ENCODE data around the gene HK1. TPM values are rescaled to one million over a fixed set of nuclear protein-coding genes. Genes with fewer than 3 reads are reported as not detected.

HK1 gene
- polyA plus RNA-seq, 4 donors, result 3.8 to 21.8 (median 9.1) TPM

- no peak for FAIRE-seq
- peaks cover 0 to 10% (median 3%) of the 10 kb centered on the region in 3 donors for H3K4me1 ChIP-seq (ENCODE audit: control insufficient read depth in 3 of 3, insufficient read depth in 2 of 3, low read depth in 1 of 3, low read length in 2 of 3)
- no peaks in the 10 kb centered on the region for H3K27me3 ChIP-seq (ENCODE audit: control insufficient read depth in 3 of 3, insufficient read depth in 3 of 3, low read length in 3 of 3)
- H3K36me3 ChIP-seq (ENCODE audit: control insufficient read depth in 3 of 3, insufficient read depth in 2 of 3, low read depth in 1 of 3, low read length in 3 of 3), result peaks cover 0 to 7% (median 0%) of the 10 kb centered on the region in 3 donors
- no peak overlapping the region for H3K27ac ChIP-seq (ENCODE audit: low read depth in 1 of 3, low read length in 2 of 3)
- no peaks in the 10 kb centered on the region for H3K9me3 ChIP-seq (ENCODE audit: control insufficient read depth in 2 of 2, insufficient read depth in 1 of 2, low read depth in 1 of 2, low read length in 1 of 2)
- no peak for DNase-seq
- no peak overlapping the region for H3K4me3 ChIP-seq (ENCODE audit: low read depth in 1 of 3, low read length in 3 of 3)
- WGBS, 3 donors, result 97 to 98% (median 98%) methylated on average over 4 of the region's 4 CpGs
Observed at GRCh38 chr10:69343905-69344304, 65.6 kb downstream of the HK1 start.

DNA sequence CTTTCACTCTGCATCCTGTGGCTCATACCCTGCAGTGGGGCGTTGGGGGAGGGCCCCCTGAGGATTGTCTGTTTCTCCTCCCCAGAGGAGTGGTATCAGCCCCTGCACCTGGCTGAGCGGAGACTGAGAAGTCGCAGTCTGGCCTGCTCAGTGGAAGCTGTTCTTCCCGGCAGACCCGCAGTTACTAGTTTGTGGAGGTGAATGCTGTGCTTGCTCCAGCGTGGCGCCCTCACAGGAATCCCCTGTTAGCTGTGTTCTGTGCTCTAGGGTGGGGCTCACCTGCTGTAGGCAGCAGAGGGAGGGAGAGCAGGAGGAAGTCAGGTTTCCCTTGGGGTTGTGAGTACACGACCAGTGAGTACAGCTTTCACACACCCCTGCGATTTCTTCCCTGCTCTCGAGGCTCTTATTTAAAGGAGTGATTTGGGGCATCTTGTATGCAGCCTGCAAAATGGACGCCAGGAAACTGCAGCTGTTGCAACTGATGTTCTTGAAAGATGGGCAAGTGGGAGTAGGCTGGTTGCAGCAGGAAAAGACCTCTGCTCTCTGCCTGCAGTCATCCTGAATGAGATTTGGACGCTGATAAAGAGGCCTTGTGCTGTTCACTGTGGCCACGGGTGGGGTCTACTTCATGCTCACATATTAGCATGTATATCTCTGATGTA lies 66.4 kb downstream of the HK1 start:
- Histone ChIP-seq H3K4me3 (ENCODE audit: low read depth in 1 of 3, low read length in 3 of 3) (no peak overlapping the region), H3K27ac (ENCODE audit: low read depth in 1 of 3, low read length in 2 of 3) (no peak overlapping the region)

DNA sequence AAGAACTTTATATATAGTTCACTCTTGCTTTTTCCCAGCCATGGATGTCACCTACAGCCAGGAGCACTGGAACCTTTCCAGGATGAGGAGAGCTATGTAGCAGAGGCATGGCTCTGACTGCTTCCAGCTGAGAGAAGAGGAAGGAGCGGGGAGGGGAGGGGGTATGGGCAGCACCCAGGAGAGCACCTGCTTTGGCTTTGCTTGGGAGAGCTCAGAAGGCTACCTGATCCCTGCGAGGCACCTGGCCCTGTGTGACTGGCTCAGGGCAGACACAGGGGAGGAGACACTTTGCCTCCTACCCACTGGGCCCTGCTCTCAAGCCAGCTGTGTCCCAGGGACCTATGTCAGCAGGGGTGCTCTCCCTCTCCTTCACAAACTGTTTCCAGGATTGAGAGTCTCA lies 67.1 kb downstream of the HK1 start:
- H3K9me3 ChIP-seq (ENCODE audit: control insufficient read depth in 2 of 2, insufficient read depth in 1 of 2, low read depth in 1 of 2, low read length in 1 of 2), result no peaks in the 10 kb centered on the region
- peaks cover 0 to 12% (median 0%) of the 10 kb centered on the region in 3 donors for H3K36me3 ChIP-seq (ENCODE audit: control insufficient read depth in 3 of 3, insufficient read depth in 2 of 3, low read depth in 1 of 3, low read length in 3 of 3)
- no peak overlapping the region for H3K27ac ChIP-seq (ENCODE audit: low read depth in 1 of 3, low read length in 2 of 3)
- no peaks in the 10 kb centered on the region for H3K27me3 ChIP-seq (ENCODE audit: control insufficient read depth in 3 of 3, insufficient read depth in 3 of 3, low read length in 3 of 3)
- DNase-seq (no peak), FAIRE-seq (no peak)
- 14 to 60% (median 43%) methylated on average over 2 of the region's 2 CpGs for WGBS, 3 donors
- no peak overlapping the region for H3K4me3 ChIP-seq (ENCODE audit: low read depth in 1 of 3, low read length in 3 of 3)
- H3K4me1 ChIP-seq (ENCODE audit: control insufficient read depth in 3 of 3, insufficient read depth in 2 of 3, low read depth in 1 of 3, low read length in 2 of 3), result peaks cover 0 to 10% (median 6%) of the 10 kb centered on the region in 3 donors

More for the DNA sequence above, 66.4 kb downstream of the HK1 start:
- Histone ChIP-seq H3K27me3 (ENCODE audit: control insufficient read depth in 3 of 3, insufficient read depth in 3 of 3, low read length in 3 of 3) (no peaks in the 10 kb centered on the region), H3K9me3 (ENCODE audit: control insufficient read depth in 2 of 2, insufficient read depth in 1 of 2, low read depth in 1 of 2, low read length in 1 of 2) (no peaks in the 10 kb centered on the region), H3K36me3 (ENCODE audit: control insufficient read depth in 3 of 3, insufficient read depth in 2 of 3, low read depth in 1 of 3, low read length in 3 of 3) (peaks cover 0 to 10% (median 0%) of the 10 kb centered on the region in 3 donors), H3K4me1 (ENCODE audit: control insufficient read depth in 3 of 3, insufficient read depth in 2 of 3, low read depth in 1 of 3, low read length in 2 of 3) (peaks cover 0 to 10% (median 6%) of the 10 kb centered on the region in 3 donors)
- no peak for FAIRE-seq
- no peak for DNase-seq
- WGBS, 3 donors, result 57 to 63% (median 60%) methylated on average over 13 of the region's 13 CpGs

DNA sequence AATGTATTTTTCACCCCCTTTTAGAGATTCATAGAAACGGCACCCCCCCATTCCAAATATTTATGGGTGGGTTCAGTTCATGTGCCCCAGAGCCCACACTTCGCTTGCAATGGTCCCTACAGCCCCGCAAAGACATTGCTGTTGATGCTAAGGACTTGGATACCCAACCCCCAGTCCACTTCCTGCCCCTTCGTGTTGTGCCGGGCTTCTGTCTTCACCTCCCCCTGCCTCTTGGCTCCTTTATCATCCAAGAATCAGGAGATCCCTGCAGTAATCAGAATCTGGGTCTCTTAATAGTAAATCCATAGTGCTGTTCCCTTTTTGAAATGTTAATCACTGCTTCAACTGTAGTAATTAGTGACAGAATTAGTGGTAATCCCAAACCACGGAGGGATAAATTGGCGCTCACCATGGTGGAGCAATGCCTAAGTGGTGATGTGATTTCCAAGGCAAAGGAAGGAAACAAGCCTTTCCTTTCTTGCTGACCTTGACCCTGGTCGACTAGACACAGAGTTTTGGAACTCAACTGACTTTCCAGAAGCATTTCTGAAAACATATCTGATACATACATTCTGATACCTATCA lies 67.7 kb downstream of the HK1 start:
- peaks cover 0 to 10% (median 6%) of the 10 kb centered on the region in 3 donors for H3K4me1 ChIP-seq (ENCODE audit: control insufficient read depth in 3 of 3, insufficient read depth in 2 of 3, low read depth in 1 of 3, low read length in 2 of 3)
- no peaks in the 10 kb centered on the region for H3K9me3 ChIP-seq (ENCODE audit: control insufficient read depth in 2 of 2, insufficient read depth in 1 of 2, low read depth in 1 of 2, low read length in 1 of 2)
- no peak overlapping the region for H3K27ac ChIP-seq (ENCODE audit: low read depth in 1 of 3, low read length in 2 of 3)
- no peak overlapping the region for H3K4me3 ChIP-seq (ENCODE audit: low read depth in 1 of 3, low read length in 3 of 3)
- WGBS, 3 donors, result 57 to 84% (median 80%) methylated on average over 8 of the region's 8 CpGs
- no peak for FAIRE-seq
- no peaks in the 10 kb centered on the region for H3K27me3 ChIP-seq (ENCODE audit: control insufficient read depth in 3 of 3, insufficient read depth in 3 of 3, low read length in 3 of 3)
- DNase-seq, result no peak
- H3K36me3 ChIP-seq (ENCODE audit: control insufficient read depth in 3 of 3, insufficient read depth in 2 of 3, low read depth in 1 of 3, low read length in 3 of 3), result peaks cover 0 to 12% (median 0%) of the 10 kb centered on the region in 3 donors

DNA sequence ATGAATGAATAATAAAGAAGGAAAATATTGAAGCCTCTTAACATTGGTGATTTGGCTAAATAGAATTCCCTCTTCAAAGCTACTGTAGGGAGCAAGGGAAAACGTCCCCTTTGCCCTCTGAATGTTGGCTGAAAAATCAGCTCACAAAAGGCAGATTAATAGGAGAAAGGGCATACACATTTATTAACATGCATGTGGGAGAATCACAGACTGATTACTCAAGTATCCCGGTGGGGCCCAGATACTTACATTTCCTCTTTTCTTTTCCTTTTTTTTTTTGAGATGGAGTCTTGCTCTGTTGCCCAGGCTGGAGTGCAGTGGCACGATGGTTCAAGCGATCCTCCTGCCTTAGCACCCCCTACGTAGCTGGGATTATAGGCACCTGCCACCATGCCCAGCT lies 68.5 kb downstream of the HK1 start:
- Histone ChIP-seq H3K9me3 (ENCODE audit: control insufficient read depth in 2 of 2, insufficient read depth in 1 of 2, low read depth in 1 of 2, low read length in 1 of 2) (no peaks in the 10 kb centered on the region), H3K27ac (ENCODE audit: low read depth in 1 of 3, low read length in 2 of 3) (no peak overlapping the region), H3K36me3 (ENCODE audit: control insufficient read depth in 3 of 3, insufficient read depth in 2 of 3, low read depth in 1 of 3, low read length in 3 of 3) (peaks cover 0 to 12% (median 0%) of the 10 kb centered on the region in 3 donors), H3K27me3 (ENCODE audit: control insufficient read depth in 3 of 3, insufficient read depth in 3 of 3, low read length in 3 of 3) (no peaks in the 10 kb centered on the region), H3K4me1 (ENCODE audit: control insufficient read depth in 3 of 3, insufficient read depth in 2 of 3, low read depth in 1 of 3, low read length in 2 of 3) (peaks cover 0 to 10% (median 6%) of the 10 kb centered on the region in 3 donors), H3K4me3 (ENCODE audit: low read depth in 1 of 3, low read length in 3 of 3) (no peak overlapping the region)
- FAIRE-seq (no peak), DNase-seq (no peak)
- WGBS, 3 donors, result 82 to 93% (median 90%) methylated on average over 5 of the region's 5 CpGs

DNA sequence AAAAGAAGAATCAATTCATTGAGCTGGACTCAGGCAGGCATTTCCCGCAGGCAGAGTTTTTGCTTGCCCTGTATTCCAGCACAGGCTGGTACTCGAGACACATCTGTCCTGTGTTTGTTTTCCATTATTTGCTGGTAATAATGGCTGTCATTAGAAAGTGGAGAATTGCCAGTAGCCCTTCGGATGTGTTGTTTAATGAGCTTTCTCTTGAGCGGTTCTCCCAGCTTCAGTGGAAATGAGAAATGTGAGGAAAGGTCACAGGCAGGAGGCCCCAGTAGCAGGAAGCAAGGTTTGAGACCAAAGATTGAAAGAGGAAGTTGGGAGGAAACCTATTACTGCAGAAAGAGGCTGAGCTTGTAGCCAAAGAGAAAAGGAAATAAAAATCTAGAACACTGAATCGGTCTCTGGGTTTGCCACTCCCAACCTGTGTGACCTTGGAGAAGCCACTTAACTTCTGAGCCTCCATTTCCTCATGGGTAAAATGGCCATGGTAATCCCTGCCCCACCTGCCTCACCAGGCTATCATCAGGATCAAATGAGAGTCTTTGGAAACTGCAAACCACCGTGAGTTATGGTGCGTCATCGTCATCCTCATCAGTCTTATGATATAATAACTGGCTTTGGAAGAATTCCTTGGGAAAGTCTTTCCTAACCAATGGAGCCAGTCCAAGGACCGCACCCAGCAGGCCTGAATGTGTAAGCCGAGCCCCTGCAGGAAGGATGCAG lies 70.7 kb downstream of the HK1 start:
- 42 to 52% (median 49%) methylated on average over 10 of the region's 10 CpGs for WGBS, 3 donors
- Histone ChIP-seq H3K36me3 (ENCODE audit: control insufficient read depth in 3 of 3, insufficient read depth in 2 of 3, low read depth in 1 of 3, low read length in 3 of 3) (peaks cover 0 to 12% (median 0%) of the 10 kb centered on the region in 3 donors), H3K4me1 (ENCODE audit: control insufficient read depth in 3 of 3, insufficient read depth in 2 of 3, low read depth in 1 of 3, low read length in 2 of 3) (peaks cover 0 to 10% (median 6%) of the 10 kb centered on the region in 3 donors), H3K9me3 (ENCODE audit: control insufficient read depth in 2 of 2, insufficient read depth in 1 of 2, low read depth in 1 of 2, low read length in 1 of 2) (no peaks in the 10 kb centered on the region), H3K27me3 (ENCODE audit: control insufficient read depth in 3 of 3, insufficient read depth in 3 of 3, low read length in 3 of 3) (no peaks in the 10 kb centered on the region), H3K27ac (ENCODE audit: low read depth in 1 of 3, low read length in 2 of 3) (peak overlapping the region in 2 of 3 donors; percentile 35 to 69), H3K4me3 (ENCODE audit: low read depth in 1 of 3, low read length in 3 of 3) (no peak overlapping the region)
- peak in 1 of 2 donors; percentile 49 for DNase-seq
- FAIRE-seq, result no peak

DNA sequence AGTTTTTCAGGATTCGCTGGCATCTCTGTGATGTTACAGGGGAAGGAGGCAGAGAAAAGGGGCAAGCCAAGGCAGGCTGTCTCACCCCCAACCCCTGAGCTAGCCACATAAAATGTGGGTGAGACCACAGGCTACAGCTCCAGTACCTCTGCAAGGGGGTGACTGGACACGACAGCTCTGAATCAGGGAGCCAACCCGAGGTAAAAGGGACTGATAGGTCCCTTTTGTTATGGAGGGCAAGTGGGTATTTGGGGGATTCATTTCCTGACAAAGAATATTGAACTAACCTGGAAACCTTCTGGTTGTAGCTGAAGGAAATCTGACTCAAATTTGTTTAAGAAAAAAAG lies 71.2 kb downstream of the HK1 start:
- WGBS, 3 donors, result 85 to 94% (median 93%) methylated on average over 3 of the region's 3 CpGs
- no peaks in the 10 kb centered on the region for H3K27me3 ChIP-seq (ENCODE audit: control insufficient read depth in 3 of 3, insufficient read depth in 3 of 3, low read length in 3 of 3)
- H3K4me1 ChIP-seq (ENCODE audit: control insufficient read depth in 3 of 3, insufficient read depth in 2 of 3, low read depth in 1 of 3, low read length in 2 of 3), result peaks cover 0 to 10% (median 6%) of the 10 kb centered on the region in 3 donors
- no peaks in the 10 kb centered on the region for H3K9me3 ChIP-seq (ENCODE audit: control insufficient read depth in 2 of 2, insufficient read depth in 1 of 2, low read depth in 1 of 2, low read length in 1 of 2)
- no peak overlapping the region for H3K4me3 ChIP-seq (ENCODE audit: low read depth in 1 of 3, low read length in 3 of 3)
- peak overlapping the region in 2 of 3 donors; percentile 9 to 69 for H3K27ac ChIP-seq (ENCODE audit: low read depth in 1 of 3, low read length in 2 of 3)
- DNase-seq, result no peak
- peaks cover 0 to 12% (median 0%) of the 10 kb centered on the region in 3 donors for H3K36me3 ChIP-seq (ENCODE audit: control insufficient read depth in 3 of 3, insufficient read depth in 2 of 3, low read depth in 1 of 3, low read length in 3 of 3)
- no peak for FAIRE-seq

DNA sequence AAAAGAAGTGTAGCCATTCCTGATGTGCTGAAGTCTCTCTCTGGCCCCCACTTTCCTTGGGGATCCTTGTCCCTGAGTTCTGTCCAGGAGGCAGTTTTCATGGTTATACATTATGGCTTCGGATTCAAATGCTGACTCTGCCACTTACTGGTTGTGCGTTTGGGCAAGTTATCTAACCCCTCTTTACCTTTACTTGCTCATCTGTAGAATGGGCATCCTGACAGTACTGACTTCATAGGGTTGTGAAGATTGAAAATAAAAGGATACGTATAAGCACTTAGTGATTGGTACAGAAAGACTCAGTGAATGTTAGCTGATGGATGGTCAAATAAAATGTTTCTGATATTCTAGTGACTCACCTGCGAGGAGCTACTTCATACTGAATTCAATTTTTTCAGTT lies 73.3 kb downstream of the HK1 start:
- DNase-seq (no peak), FAIRE-seq (no peak)
- Histone ChIP-seq H3K9me3 (ENCODE audit: control insufficient read depth in 2 of 2, insufficient read depth in 1 of 2, low read depth in 1 of 2, low read length in 1 of 2) (no peaks in the 10 kb centered on the region), H3K27ac (ENCODE audit: low read depth in 1 of 3, low read length in 2 of 3) (no peak overlapping the region), H3K4me3 (ENCODE audit: low read depth in 1 of 3, low read length in 3 of 3) (no peak overlapping the region), H3K27me3 (ENCODE audit: control insufficient read depth in 3 of 3, insufficient read depth in 3 of 3, low read length in 3 of 3) (no peaks in the 10 kb centered on the region), H3K36me3 (ENCODE audit: control insufficient read depth in 3 of 3, insufficient read depth in 2 of 3, low read depth in 1 of 3, low read length in 3 of 3) (peaks cover 0 to 5% (median 0%) of the 10 kb centered on the region in 3 donors), H3K4me1 (ENCODE audit: control insufficient read depth in 3 of 3, insufficient read depth in 2 of 3, low read depth in 1 of 3, low read length in 2 of 3) (peaks cover 0 to 6% (median 0%) of the 10 kb centered on the region in 3 donors)
- 94 to 98% (median 96%) methylated on average over 4 of the region's 4 CpGs for WGBS, 3 donors

Measured in small intestine (tissue), 7 donors.